CD4-positive, alpha-beta T cell treated with Interleukin-1 beta for 1 hour (primary cell): Measurements from ENCODE around the gene RIMBP2.

Source experiments
- DNase-seq, 2 donors: peaks; one replicate each; pipeline ENCODE4 v3.0.0-alpha.2; 2020 to 2022

Gene RIMBP2

GRCh38 chr12:130398100-130398848 is 317.8 kb downstream of the RIMBP2 start:
- DNase-seq, result no peak

DNA sequence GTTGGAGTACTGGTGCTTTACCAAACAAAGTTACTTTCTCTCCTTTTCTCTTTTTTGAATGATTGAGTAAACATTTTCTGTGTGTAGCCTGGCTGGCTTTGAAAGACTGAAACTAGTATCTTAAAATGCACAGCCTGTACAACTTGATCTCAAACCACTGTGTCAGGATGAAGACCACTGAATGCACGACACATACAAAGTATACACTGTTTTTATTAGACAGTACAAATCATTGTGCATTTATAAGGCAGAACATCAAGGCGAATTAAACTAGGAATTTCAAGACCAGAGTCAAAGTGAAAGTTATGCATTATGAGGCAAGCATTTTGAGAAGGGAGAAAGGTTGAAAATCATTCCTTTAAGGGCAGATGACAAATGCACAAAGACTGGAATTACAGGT is 319.4 kb downstream of the RIMBP2 start:
- no peak for DNase-seq

GRCh38 chr12:130394906-130395305 is 321.2 kb downstream of the RIMBP2 start:
- no peak for DNase-seq

DNA sequence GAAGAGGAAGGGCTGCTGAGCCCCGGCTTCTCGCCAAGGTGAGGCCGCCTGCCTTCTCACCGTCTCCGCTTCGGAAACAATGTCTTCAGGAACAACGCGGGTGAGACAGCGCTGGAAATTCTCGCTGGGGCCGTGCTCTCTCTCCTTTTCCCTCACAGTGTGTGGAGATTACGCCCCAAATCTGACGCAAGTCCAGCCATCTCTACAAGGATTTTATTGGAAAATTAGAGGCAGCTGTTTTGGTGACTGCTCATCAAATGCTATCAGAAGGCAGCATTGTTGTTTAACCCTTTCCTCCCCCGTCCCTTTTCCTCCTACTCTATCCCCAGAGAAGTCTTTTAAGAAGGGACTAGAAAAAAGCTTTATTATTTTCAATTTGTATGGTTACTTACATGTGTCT is 324.9 kb downstream of the RIMBP2 start:
- DNase-seq, result no peak

GRCh38 chr12:130385193-130385592 is 330.9 kb downstream of the RIMBP2 start:
- no peak for DNase-seq

DNA sequence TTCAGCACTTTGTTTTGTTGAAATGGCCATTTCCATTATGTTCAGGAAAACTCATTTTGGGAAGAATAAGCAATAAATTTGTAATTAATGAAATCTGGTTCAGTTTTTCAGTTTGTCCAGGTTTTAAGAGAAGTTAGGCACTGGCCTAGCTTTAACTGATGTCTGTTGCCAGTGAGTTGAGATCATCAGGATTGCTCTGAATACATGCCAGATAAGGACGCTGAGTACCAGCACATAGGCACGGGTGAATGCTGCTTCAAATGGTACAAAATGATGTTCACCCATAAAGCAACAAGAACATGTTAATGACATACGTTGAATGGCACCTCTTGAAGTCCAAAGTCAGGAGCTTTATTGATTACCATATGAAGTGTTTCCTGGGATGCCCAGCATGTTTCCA is 331.9 kb downstream of the RIMBP2 start:
- DNase-seq, result no peak

DNA sequence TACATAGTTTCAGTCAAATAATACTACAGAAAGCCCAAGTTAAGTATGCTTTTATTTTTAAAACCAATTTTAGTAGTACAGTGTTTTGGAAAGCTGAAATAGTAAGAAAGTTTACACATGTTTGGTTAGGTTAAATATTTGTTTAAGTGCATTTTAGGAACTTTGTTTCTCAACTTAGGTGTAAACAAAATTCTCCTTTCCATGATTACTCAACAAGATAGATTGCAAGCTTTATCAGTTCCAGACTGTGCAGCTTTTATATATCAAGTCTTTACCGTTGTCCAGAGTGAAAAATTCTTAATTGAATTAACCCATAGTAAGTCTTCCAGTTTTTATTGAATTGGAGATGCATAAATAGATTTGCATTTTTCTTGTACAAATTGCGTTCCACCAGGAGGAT is 333.3 kb downstream of the RIMBP2 start:
- DNase-seq, result no peak

DNA sequence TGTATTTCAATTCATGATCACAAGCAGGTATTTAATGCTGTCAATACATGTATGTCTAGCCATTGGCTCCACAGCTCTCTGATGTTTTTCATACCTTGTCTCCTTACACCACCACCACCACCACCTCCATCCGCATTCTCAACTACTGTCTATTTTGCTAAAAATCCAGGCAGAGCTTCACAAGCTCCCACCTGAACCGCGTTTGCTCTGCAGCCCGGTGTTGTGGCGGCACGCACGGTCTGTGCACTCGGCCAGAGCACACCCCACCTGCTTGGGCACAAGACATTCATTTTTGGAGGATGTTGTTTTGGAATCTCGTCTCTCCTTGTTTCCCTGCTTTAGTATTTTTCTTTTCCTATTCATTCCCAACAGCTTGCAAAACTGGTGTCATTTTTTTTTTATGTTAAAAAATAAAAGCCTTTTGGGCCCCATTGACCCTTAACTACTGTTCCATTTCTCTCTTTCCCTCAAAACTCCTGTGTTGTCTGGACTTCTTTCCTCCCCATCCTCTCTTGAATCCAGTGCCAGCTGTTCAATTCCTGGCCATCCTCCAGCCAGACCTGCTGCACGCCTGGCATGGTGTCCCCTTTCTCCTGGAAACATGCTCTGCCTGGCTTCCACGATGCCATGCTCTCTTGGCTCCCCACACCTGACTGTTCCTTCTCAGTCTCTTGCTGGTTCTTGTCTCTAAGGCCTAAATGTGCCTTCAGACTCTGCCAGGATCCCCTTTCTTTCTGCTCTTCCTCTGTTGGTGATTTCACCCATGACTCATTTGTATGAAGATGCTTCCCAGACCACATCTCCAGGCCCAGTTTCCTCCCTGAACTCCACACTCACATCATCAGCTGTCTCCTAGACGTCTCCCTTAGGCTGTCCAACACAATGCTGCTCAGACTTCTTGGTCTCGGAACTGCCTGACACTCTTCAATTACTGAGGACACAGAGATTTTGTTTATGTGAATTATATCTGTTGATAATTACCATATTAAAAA is 340.5 kb downstream of the RIMBP2 start:
- DNase-seq, result no peak

GRCh38 chr12:130374083-130374482 is 342.0 kb downstream of the RIMBP2 start:
- no peak for DNase-seq

GRCh38 chr12:130372936-130373335 is 343.2 kb downstream of the RIMBP2 start:
- no peak for DNase-seq

DNA sequence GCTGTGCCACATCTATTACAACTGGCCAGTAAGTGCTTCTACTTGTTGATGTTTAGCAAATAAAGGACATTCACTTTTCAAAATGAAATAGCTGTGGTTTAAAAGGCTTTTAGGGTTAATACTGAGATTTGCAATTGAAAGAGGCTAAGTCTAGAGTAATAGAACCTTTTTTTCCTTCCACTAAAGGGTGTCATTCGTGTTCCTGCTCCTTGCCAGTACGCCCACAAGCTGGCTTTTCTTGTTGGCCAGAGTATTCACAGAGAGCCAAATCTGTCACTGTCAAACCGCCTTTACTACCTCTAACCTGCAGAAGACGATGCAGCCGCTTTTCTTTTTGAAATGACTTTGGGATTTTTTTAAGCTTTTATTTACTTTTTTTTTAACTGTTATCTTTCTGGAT is 344.8 kb downstream of the RIMBP2 start:
- DNase-seq, result no peak

DNA sequence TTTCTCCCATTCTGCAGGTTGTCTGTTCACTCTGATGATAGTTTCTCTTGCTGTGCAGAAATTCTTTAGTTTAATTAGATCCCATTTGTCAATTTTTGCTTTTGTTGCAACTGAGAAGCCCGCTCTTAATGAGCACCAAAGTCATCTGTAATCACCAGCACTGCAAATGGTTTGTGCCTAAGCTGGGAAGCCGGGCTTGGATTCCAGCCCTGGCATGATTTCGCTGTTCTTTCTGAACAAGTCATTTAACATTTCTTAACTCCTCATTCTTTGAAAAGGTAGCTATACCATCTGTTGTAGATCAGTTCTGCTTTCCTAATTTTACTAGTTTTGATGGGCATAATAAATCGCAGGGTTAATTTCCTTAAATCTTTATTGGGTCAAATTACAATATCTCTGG is 346.3 kb downstream of the RIMBP2 start:
- DNase-seq, result no peak

DNA sequence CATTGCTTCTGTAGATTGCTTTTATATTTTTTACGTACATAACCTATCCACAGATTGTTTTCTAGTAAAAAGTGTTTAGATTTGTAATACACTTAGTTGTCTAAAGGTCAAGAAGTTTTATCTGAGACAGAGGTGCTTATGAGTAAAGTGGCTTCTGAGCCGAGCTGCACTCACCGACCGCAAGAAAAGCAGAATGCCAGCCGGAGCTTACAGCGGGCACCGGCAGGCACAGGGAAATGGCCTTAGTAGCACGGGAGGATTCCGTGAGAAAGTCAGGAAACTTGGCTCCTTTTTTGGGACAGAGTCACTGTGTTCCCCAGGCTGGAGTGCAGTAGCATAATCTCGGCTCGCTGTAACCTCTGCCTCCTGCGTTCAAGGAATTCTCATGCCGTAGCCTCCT is 348.6 kb downstream of the RIMBP2 start:
- no peak for DNase-seq

DNA sequence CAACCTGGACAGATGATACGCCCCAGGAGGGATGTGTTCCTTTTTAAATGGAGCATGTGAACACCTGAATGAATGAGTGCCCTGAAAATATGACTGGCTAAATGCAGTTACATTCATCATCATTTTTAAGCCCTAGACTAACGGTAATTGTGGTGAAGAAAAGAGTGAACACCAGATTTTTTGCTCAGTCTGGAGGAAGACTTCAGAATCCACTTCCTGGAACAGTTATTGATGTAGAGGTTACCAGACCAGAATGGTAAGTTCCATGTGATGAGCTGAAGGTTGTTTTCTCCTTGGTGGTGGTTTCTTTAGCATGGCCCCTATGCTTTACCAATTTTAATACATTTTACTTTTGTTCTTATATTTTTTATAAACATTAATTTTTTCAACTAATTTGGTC is 349.1 kb downstream of the RIMBP2 start:
- DNase-seq, result no peak

GRCh38 chr12:130366159-130366558 is 349.9 kb downstream of the RIMBP2 start:
- DNase-seq, result no peak

DNA sequence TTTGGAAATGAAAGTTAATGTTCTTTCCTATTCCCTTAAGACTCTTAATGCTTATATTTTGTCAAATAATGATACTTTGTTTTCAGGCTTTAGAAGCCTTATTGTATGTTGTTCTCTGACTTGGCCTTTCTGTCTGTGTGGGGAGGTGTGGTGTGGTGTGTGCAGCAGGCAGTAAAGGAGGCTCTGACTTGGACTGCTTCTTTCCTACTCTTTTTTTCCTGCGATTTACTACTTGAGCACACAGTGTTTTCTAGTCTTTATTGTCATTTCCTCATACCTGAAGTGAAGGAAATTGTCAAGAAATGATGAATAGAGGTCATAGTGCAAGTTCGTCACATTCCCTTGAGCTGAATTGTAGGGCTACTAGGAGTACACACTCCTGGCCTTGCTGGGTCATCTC is 351.5 kb downstream of the RIMBP2 start:
- no peak for DNase-seq

DNA sequence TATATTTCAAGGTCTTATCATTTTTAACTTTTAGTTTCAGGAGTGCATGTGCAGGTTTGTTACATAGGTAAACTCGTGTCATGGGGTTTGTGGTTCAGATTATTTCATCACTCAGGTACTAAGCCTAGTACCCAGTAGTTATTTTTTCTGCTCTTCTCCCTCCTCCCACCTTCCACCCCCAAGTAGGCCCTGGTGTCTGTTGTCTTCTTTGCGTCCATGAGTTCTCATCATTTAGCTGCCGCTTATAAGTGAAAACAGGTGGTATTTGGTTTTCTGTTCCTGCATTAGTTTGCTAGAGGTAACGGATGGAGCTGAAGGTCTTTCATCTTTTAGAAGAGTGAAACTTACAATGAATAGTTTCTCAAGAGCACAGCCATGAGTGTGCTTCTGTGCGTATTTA is 354.0 kb downstream of the RIMBP2 start:
- DNase-seq, result no peak

DNA sequence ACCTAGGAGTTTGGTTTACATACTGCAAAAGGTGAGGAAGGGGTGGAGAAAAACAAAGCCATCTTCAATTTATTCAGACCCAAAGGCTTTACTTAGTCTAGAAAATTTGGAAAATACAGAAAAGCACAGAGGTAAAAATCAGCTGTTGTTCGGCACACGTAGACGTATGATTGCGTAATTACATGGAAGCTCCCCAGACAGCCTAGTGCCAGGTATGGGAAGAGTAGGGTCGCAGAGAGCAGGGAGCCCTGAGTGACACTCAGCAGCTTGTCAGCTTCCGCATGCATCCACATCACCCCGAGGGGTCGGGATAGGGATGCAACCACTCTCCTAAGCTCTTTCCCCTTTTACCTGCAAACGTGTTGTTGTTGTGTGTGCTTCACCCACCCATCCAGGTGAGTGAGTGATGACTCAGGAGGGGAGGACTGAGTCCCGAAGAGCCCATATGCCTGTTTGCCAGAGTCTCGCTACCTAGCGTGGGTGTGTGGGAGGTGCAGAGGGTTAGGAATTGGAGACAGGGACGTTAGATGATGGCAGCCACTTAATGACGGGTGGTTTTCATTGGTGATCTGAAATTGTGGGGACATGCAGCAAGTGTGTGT is 358.3 kb downstream of the RIMBP2 start:
- DNase-seq, result no peak

DNA sequence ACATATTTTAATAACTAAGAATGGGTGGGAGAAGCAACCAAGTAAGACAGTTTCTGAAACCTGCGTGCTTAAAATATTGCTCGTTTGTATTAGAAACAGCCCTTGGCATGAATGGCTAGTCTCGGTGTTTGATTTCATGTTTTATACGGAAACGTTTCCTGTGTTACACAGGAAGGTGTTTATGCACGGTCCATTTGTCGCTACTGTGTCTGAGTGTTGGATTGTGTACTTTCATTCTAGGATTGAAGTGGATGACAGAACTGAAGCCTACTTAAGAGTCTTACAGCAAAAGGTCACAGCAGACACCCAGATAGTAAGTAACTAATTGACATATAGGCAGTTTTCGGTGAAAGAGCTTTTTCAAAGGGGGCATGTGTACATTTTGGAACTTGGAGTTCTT is 358.9 kb downstream of the RIMBP2 start:
- no peak for DNase-seq

DNA sequence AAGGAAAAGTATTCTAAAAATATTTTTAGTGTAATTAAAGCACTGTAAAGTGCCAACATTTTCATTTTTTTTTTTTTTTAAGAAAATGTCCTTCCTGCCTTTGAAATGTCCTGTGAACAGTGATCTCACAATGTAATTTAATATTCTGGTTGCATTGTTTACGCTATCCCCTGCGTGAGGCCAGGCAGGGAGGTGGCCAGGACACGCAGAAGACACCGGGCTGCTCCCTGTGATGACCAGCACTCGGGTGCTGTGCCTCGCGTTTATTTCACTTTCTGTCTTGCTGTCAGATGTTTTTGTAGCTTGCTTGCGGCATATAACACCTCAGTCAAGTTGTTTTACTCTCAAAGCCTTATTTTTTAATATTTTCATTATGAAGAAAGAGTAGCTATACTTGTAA is 359.9 kb downstream of the RIMBP2 start:
- DNase-seq, result no peak

GRCh38 chr12:130354407-130354806 is 361.7 kb downstream of the RIMBP2 start:
- DNase-seq, result no peak

DNA sequence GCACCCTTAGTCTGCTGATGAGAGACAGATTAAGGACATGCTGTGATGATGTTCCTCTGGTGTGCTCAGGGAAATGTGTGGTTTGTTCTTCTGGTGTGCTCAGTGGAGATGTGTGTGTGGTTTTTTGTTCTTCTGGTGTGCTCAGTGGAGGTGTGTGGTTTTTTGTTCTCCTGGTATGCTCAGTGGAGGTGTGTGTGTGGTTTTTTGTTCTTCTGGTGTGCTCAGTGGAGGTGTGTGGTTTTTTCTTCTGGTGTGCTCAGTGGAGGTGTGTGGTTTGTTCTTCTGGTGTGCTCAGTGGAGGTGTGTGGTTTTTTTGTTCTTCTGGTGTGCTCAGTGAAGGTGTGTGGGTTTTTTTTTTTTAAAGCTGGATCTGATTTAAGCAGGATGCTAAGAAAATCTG is 363.0 kb downstream of the RIMBP2 start:
- DNase-seq, result no peak

DNA sequence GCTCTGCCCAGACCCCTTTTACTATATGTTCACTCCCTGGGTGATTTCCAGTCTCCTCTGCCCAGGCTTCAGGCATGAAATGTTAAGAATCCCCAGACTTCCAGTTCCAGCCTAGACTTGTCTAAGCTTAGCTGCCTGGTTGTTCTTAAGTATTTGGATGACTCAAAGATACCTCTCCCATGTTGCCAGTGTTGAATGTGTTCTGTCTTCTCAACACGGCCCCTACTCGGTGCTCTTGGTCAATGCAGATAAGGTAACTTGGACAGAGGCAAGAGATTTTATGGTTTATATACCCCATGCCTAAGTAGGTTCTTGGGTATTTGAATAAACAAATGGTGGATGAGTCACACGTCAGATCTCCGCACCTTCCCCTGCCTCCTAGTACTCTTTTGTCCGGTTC is 364.8 kb downstream of the RIMBP2 start:
- DNase-seq, result no peak

DNA sequence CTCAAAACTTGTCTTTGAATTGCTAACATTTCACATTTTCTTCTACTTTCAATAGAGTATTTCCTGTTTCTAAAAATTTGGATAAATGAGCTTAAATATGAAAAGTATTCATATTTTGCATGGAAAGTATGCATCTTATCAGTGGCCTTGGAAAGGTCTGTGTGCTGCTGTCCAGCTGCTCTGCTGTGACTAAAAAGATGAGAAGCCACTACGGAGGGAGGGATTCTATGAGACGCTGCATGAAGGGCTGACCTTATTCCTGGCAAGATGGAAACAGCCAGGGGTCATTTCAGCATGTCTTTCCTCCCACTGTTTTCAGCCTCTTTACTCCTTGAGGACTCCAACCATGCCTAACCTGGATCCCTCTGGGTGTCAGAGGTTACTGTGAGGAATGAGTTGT is 365.4 kb downstream of the RIMBP2 start:
- DNase-seq, result no peak
